ENCODE measurements around the gene MALT1. TPM values are rescaled to one million over a fixed set of nuclear protein-coding genes. Genes with fewer than 3 reads are reported as not detected.

The MALT1 gene
- total RNA-seq, 4 donors from 2014 or later = 25.7 to 34.7 (median 28.3) TPM

- no peak overlapping the region for H3K27ac ChIP-seq
- no peaks in the 10 kb centered on the region for H3K4me1 ChIP-seq
- no peak for DNase-seq
- peaks cover 0 to 69% (median 0%) of the 10 kb centered on the region in 3 donors for H3K36me3 ChIP-seq
- no peaks in the 10 kb centered on the region for H3K9me3 ChIP-seq
- H3K27me3 ChIP-seq = no peaks in the 10 kb centered on the region
- TF ChIP-seq CTCF (IDR thresholded peaks at IDR 0.05) (no peak), POLR2A (IDR thresholded peaks at IDR 0.05) (no peak)
- no peak overlapping the region for H3K4me3 ChIP-seq
Observed at GRCh38 chr18:58700209-58700608, 28.9 kb downstream of the MALT1 start.

GRCh38 chr18:58712930-58713329 is 41.7 kb downstream of the MALT1 start:
- Histone ChIP-seq H3K36me3 (peaks cover 0 to 14% (median 0%) of the 10 kb centered on the region in 3 donors), H3K27me3 (no peaks in the 10 kb centered on the region), H3K4me1 (peaks cover 0 to 12% (median 0%) of the 10 kb centered on the region in 4 donors), H3K27ac (no peak overlapping the region), H3K4me3 (no peak overlapping the region), H3K9me3 (no peaks in the 10 kb centered on the region)
- no peak for DNase-seq
- TF ChIP-seq POLR2A (IDR thresholded peaks at IDR 0.05) = no peak
- TF ChIP-seq CTCF (IDR thresholded peaks at IDR 0.05) = no peak

- Histone ChIP-seq H3K4me3 (no peak overlapping the region), H3K9me3 (no peaks in the 10 kb centered on the region), H3K4me1 (peaks cover 0 to 12% (median 0%) of the 10 kb centered on the region in 4 donors), H3K36me3 (peaks cover 0 to 16% (median 0%) of the 10 kb centered on the region in 3 donors), H3K27me3 (no peaks in the 10 kb centered on the region), H3K27ac (no peak overlapping the region)
- TF ChIP-seq CTCF (IDR thresholded peaks at IDR 0.05) (no peak), POLR2A (IDR thresholded peaks at IDR 0.05) (no peak)
- no peak for DNase-seq
Observed at GRCh38 chr18:58714259-58714658, 43.0 kb downstream of the MALT1 start.

GRCh38 chr18:58714821-58715220 is 43.6 kb downstream of the MALT1 start:
- Histone ChIP-seq H3K4me3 (no peak overlapping the region), H3K9me3 (no peaks in the 10 kb centered on the region), H3K4me1 (peaks cover 0 to 12% (median 0%) of the 10 kb centered on the region in 4 donors), H3K27me3 (no peaks in the 10 kb centered on the region), H3K27ac (no peak overlapping the region), H3K36me3 (peaks cover 0 to 11% (median 0%) of the 10 kb centered on the region in 3 donors)
- TF ChIP-seq POLR2A (IDR thresholded peaks at IDR 0.05) = no peak
- no peak for DNase-seq

GRCh38 chr18:58715540-58715939 is 44.3 kb downstream of the MALT1 start:
- TF ChIP-seq POLR2A (IDR thresholded peaks at IDR 0.05) (no peak), CTCF (IDR thresholded peaks at IDR 0.05) (no peak)
- Histone ChIP-seq H3K4me3 (no peak overlapping the region), H3K36me3 (peaks cover 0 to 10% (median 0%) of the 10 kb centered on the region in 3 donors), H3K9me3 (no peaks in the 10 kb centered on the region), H3K4me1 (peaks cover 0 to 12% (median 0%) of the 10 kb centered on the region in 4 donors), H3K27ac (no peak overlapping the region), H3K27me3 (no peaks in the 10 kb centered on the region)
- DNase-seq = no peak

DNA sequence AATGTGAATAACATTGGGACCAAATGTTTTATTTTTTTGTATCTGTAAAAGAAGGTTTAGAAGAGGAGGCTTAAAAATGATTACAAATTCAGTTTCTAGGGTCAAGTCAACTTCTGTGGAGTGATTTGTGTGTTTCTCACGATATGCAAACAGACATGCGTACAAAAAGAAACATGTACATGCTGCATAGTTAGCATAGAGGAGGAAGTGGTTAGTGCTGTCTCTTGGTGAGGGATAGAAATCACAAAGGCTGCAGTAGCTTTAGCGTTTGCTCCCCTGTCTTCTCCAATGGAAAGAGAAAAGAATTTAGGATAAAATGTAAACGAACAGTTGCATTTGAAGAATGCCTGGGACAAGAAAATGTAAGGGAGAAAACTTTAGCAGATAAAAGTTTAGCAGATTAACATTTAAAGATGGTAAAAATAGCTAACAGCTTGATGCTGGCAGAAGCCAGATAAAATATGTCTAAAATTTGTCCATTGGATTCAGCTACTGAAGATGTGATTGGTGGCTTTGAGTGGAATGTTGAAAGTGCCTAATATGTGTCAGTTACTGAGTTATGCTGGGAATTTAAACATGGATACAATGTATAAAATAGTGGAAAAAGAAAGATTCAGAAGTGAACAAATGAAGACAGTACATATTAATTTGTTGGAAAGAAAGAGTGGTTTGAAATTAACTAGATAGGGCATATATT is 44.9 kb downstream of the MALT1 start:
- TF ChIP-seq POLR2A (IDR thresholded peaks at IDR 0.05) (no peak), CTCF (IDR thresholded peaks at IDR 0.05) (no peak)
- DNase-seq = no peak
- H3K9me3 ChIP-seq = no peaks in the 10 kb centered on the region
- no peak overlapping the region for H3K27ac ChIP-seq
- H3K4me3 ChIP-seq = no peak overlapping the region
- H3K27me3 ChIP-seq = no peaks in the 10 kb centered on the region
- peaks cover 0 to 15% (median 0%) of the 10 kb centered on the region in 3 donors for H3K36me3 ChIP-seq
- H3K4me1 ChIP-seq = peaks cover 0 to 12% (median 0%) of the 10 kb centered on the region in 4 donors
